ENCODE data around the gene MIER2.
"Not testable (repeated sequence)": the region's sequence is repeated elsewhere in the genome, so short reads cannot be mapped to it uniquely, and the experiment has no call there.

The MIER2 gene

DNA sequence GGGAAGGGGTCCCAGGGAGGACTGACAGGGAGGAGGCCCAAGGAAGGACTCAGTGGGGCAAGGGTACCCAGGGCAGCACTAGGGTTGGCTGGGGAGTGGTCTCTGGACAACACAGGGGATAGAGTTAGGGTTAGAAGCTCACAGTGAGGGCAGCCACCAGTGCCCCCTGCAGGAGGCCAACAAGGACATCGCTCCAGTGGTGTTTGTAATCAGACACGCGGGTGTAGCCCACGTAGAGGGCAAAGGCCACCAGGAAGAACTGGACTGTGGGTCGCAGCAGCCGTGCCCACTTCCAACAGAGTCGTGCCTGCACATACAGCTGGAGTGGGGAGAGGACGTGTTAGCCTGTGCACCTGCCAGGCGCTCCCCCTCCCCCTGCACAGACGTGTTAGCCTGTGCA, 62.6 kb downstream of the MIER2 start:
- H3K9me3 Mint-ChIP-seq, result no peaks in the 10 kb centered on the region
- no peak overlapping the region for H3K4me3 Mint-ChIP-seq
- ATAC-seq (replicated peaks), result no peak

GRCh38 chr19:281156-281853, 63.3 kb downstream of the MIER2 start:
- no peaks in the 10 kb centered on the region for H3K36me3 Mint-ChIP-seq (ENCODE audit: insufficient read depth)
- no peak for ATAC-seq (replicated peaks)
- peaks cover 34 to 49% of the 10 kb centered on the region in 2 donors for H3K27me3 Mint-ChIP-seq
- H3K4me1 Mint-ChIP-seq (ENCODE audit: low read depth in 2 of 2), result no peaks in the 10 kb centered on the region
- no peak overlapping the region for H3K4me3 Mint-ChIP-seq
- DNase-seq, result no peak
- no peak overlapping the region for H3K27ac Mint-ChIP-seq
- no peaks in the 10 kb centered on the region for H3K9me3 Mint-ChIP-seq

More for the DNA sequence above, 62.6 kb downstream of the MIER2 start:
- Mint-ChIP-seq H3K4me1 (ENCODE audit: low read depth in 2 of 2) (no peaks in the 10 kb centered on the region), H3K36me3 (ENCODE audit: insufficient read depth) (no peaks in the 10 kb centered on the region), H3K27me3 (peaks cover 29 to 45% of the 10 kb centered on the region in 2 donors), H3K27ac (no peak overlapping the region)
- DNase-seq, result no peak

DNA sequence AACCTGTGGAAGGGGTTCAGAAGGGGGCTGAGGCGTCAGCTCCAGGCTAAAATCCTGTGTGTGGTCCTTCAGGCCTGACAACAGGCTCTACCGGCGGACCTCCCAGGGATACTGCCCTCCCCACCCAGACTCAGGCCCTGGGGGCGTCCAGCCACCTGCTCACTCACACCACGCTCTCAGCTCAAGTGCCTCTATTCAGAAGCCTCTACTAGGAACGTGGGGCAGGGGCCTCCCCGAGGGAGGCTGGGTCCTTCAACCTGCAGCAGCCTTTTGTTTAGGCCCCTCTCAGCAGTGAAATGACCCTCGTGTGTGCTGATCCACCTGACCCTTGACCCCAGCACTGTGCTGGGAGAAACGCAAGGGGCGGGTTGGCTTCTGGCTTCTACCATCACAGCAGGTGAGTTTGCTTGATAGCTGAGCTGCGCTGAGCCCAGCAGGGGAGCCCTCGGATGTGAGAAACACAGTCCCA, 64.0 kb downstream of the MIER2 start:
- DNase-seq, result no peak
- no peak overlapping the region for H3K4me3 Mint-ChIP-seq
- no peak overlapping the region for H3K27ac Mint-ChIP-seq
- H3K4me1 Mint-ChIP-seq (ENCODE audit: low read depth in 2 of 2), result no peaks in the 10 kb centered on the region
- no peaks in the 10 kb centered on the region for H3K36me3 Mint-ChIP-seq (ENCODE audit: insufficient read depth)
- ATAC-seq (replicated peaks), result no peak
- H3K27me3 Mint-ChIP-seq, result peaks cover 40 to 56% of the 10 kb centered on the region in 2 donors
- H3K9me3 Mint-ChIP-seq, result no peaks in the 10 kb centered on the region

DNA sequence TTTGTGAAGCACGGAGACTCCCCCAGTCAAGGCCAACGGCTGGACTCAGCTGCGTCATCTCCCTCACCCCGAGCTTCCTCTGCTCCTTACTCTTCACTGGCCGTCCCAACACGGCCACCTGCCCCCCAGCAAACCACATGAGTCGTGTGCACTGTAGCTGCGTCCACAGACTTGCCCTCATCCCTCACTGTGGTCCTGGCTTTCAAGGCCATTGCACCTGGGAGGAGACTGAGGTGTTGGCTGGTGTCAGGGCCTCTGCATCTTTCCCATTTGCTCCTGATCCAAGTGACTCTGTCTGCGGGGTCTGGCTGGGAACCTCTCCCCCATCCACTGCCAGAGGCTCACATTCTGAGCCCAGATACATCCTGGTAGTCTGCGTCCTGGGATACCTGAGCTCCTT, 64.9 kb downstream of the MIER2 start:
- Mint-ChIP-seq H3K27me3 (peaks cover 47 to 66% of the 10 kb centered on the region in 2 donors), H3K9me3 (no peaks in the 10 kb centered on the region), H3K4me3 (no peak overlapping the region), H3K27ac (no peak overlapping the region), H3K36me3 (ENCODE audit: insufficient read depth) (no peaks in the 10 kb centered on the region), H3K4me1 (ENCODE audit: low read depth in 2 of 2) (no peaks in the 10 kb centered on the region)
- no peak for ATAC-seq (replicated peaks)
- no peak for DNase-seq

DNA sequence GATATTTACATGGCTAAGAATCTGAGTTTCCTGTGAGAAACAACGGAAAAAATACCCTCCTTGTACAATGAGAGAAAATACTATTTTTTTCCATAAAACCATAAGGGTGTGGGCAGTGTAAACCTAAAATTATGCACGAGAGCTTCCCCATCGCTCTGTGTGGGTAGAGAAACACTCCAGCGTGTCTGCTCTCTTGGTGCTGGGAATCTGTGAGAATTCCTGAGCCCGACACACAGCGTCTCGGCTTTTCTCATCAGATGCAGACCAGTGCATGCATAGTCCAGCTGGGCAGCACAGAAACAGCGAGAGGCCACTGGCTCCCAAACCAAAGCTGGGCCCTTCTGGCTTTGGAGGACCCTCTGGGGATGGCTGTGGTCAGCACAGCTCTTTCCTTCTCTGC, 65.4 kb downstream of the MIER2 start:
- H3K4me3 Mint-ChIP-seq, result no peak overlapping the region
- no peaks in the 10 kb centered on the region for H3K36me3 Mint-ChIP-seq (ENCODE audit: insufficient read depth)
- H3K27me3 Mint-ChIP-seq, result peaks cover 47 to 66% of the 10 kb centered on the region in 2 donors

GRCh38 chr19:277581-278165, 66.9 kb downstream of the MIER2 start:
- peaks cover 47 to 66% of the 10 kb centered on the region in 2 donors for H3K27me3 Mint-ChIP-seq
- H3K36me3 Mint-ChIP-seq (ENCODE audit: insufficient read depth), result no peaks in the 10 kb centered on the region
- no peak overlapping the region for H3K27ac Mint-ChIP-seq
- H3K4me1 Mint-ChIP-seq (ENCODE audit: low read depth in 2 of 2), result no peaks in the 10 kb centered on the region
- DNase-seq (no peak), ATAC-seq (replicated peaks) (no peak)
- no peaks in the 10 kb centered on the region for H3K9me3 Mint-ChIP-seq
- H3K4me3 Mint-ChIP-seq, result no peak overlapping the region

More for the DNA sequence above, 65.4 kb downstream of the MIER2 start:
- Mint-ChIP-seq H3K4me1 (ENCODE audit: low read depth in 2 of 2) (no peaks in the 10 kb centered on the region), H3K27ac (no peak overlapping the region), H3K9me3 (no peaks in the 10 kb centered on the region)
- DNase-seq (no peak), ATAC-seq (replicated peaks) (no peak)

DNA sequence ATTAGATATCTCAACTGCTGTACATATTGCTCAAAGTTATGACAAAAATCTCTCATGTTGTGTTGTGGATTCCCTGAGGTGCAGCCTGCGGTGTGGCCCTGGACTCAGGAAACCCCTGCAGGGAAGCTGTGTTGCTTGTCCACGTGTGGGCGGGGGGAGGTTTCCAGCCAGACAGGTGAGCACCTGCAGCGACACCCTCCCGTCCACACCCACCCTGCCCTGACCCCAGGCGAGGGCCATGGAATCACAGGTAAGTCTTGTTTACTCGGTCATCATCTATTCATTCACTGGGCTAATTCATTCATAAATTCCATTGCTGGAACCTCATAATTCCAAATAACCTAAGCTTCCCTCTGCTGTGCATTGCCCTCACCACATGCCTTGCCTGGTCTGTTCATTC, 67.5 kb downstream of the MIER2 start:
- ATAC-seq (replicated peaks), result no peak
- H3K27ac Mint-ChIP-seq, result no peak overlapping the region
- H3K36me3 Mint-ChIP-seq (ENCODE audit: insufficient read depth), result no peaks in the 10 kb centered on the region
- no peaks in the 10 kb centered on the region for H3K4me1 Mint-ChIP-seq (ENCODE audit: low read depth in 2 of 2)
- H3K27me3 Mint-ChIP-seq, result peaks cover 47 to 66% of the 10 kb centered on the region in 2 donors
- no peaks in the 10 kb centered on the region for H3K9me3 Mint-ChIP-seq
- H3K4me3 Mint-ChIP-seq, result no peak overlapping the region
- DNase-seq, result no peak

GRCh38 chr19:275958-276646, 68.5 kb downstream of the MIER2 start:
- Mint-ChIP-seq H3K9me3 (no peaks in the 10 kb centered on the region), H3K4me3 (no peak overlapping the region), H3K27me3 (peaks cover 41 to 57% of the 10 kb centered on the region in 2 donors), H3K36me3 (ENCODE audit: insufficient read depth) (no peaks in the 10 kb centered on the region), H3K4me1 (ENCODE audit: low read depth in 2 of 2) (no peaks in the 10 kb centered on the region), H3K27ac (no peak overlapping the region)
- no peak for ATAC-seq (replicated peaks)
- no peak for DNase-seq

DNA sequence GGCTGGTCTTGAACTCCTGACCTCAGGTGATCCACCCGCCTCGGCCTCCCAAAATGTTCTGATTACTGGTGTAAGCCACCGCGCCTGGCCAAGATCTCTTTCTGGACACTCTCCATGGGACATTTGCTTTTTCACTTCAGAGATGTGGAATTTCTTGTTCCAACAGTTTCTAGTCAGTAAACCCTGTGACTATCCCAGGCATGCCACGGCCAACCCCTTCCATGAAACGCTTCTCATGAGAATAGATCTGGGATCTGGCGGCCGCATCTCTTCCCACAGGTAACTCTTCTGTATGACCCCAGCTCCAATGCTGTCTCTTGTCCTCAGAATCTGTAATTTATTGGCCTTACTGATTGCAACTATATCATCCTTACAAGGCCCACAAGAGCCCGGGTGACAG, 69.6 kb downstream of the MIER2 start:
- no peak overlapping the region for H3K27ac Mint-ChIP-seq
- H3K36me3 Mint-ChIP-seq (ENCODE audit: insufficient read depth), result no peaks in the 10 kb centered on the region
- DNase-seq (no peak), ATAC-seq (replicated peaks) (no peak)
- no peaks in the 10 kb centered on the region for H3K9me3 Mint-ChIP-seq
- H3K4me1 Mint-ChIP-seq (ENCODE audit: low read depth in 2 of 2), result no peaks in the 10 kb centered on the region
- H3K4me3 Mint-ChIP-seq, result no peak overlapping the region
- H3K27me3 Mint-ChIP-seq, result peaks cover 40 to 47% of the 10 kb centered on the region in 2 donors

GRCh38 chr19:273393-273792, 71.2 kb downstream of the MIER2 start:
- Mint-ChIP-seq H3K9me3 (no peaks in the 10 kb centered on the region), H3K27me3 (peaks cover 40 to 49% of the 10 kb centered on the region in 2 donors), H3K27ac (no peak overlapping the region), H3K36me3 (ENCODE audit: insufficient read depth) (no peaks in the 10 kb centered on the region), H3K4me1 (ENCODE audit: low read depth in 2 of 2) (no peaks in the 10 kb centered on the region), H3K4me3 (no peak overlapping the region)
- DNase-seq (no peak), ATAC-seq (replicated peaks) (no peak)

GRCh38 chr19:271856-272255, 72.7 kb downstream of the MIER2 start:
- H3K27ac Mint-ChIP-seq, result no peak overlapping the region
- no peaks in the 10 kb centered on the region for H3K36me3 Mint-ChIP-seq (ENCODE audit: insufficient read depth)
- ATAC-seq (replicated peaks) (no peak), DNase-seq (no peak)
- H3K27me3 Mint-ChIP-seq, result peaks cover 28 to 47% of the 10 kb centered on the region in 2 donors
- no peak overlapping the region for H3K4me3 Mint-ChIP-seq
- H3K9me3 Mint-ChIP-seq, result no peaks in the 10 kb centered on the region
- peaks cover 4 to 5% of the 10 kb centered on the region in 2 donors for H3K4me1 Mint-ChIP-seq (ENCODE audit: low read depth in 2 of 2)

DNA sequence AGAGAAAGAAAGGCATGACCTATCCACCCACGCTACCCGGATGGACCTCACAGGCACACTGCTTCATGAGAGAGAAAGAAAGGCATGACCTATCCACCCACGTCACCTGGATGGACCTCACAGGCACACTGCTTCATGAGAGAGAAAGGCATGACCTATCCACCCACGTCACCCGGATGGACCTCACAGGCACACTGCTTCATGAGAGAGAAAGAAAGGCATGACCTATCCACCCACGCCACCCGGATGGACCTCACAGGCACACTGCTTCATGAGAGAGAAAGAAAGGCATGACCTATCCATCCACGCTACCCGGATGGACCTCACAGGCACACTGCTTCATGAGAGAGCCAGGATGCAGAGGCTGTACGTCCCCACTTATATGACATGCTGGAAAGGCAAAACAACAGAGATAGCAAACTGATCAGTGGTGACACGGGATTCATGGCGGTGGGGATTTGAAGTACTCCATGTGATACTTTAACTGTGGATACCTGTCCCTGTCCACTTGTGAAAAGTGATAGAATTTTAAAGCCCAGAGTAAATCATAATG, 73.8 kb downstream of the MIER2 start:
- ATAC-seq (replicated peaks); H3K4me1 Mint-ChIP-seq (ENCODE audit: low read depth in 2 of 2); H3K4me3 Mint-ChIP-seq; H3K27ac Mint-ChIP-seq; H3K9me3 Mint-ChIP-seq; H3K36me3 Mint-ChIP-seq (ENCODE audit: insufficient read depth); DNase-seq: not testable (repeated sequence)
- peaks cover 19 to 45% of the 10 kb centered on the region in 2 donors for H3K27me3 Mint-ChIP-seq

GRCh38 chr19:269241-269640, 75.4 kb downstream of the MIER2 start:
- no peaks in the 10 kb centered on the region for H3K36me3 Mint-ChIP-seq (ENCODE audit: insufficient read depth)
- ATAC-seq (replicated peaks), result no peak
- no peak overlapping the region for H3K4me3 Mint-ChIP-seq
- H3K27ac Mint-ChIP-seq, result no peak overlapping the region
- no peaks in the 10 kb centered on the region for H3K9me3 Mint-ChIP-seq
- no peak for DNase-seq
- peaks cover 24 to 46% of the 10 kb centered on the region in 2 donors for H3K27me3 Mint-ChIP-seq
- peaks cover 8 to 10% of the 10 kb centered on the region in 2 donors for H3K4me1 Mint-ChIP-seq (ENCODE audit: low read depth in 2 of 2)
